Keratinocyte (primary cell): ENCODE results near the gene CENPO. TPM values are rescaled to one million over a fixed set of nuclear protein-coding genes. Genes with fewer than 3 reads are reported as not detected.

Source experiments
- DNase-seq: peaks from one replicate; pipeline ENCODE4 v3.0.0-alpha.2; 2011; ENCODE audit warnings: low read depth, missing footprints, low spot score
- FAIRE-seq: peaks from 2 replicates; lab custom pipeline; 2011; peaks lifted over from hg19 to GRCh38; lab: Jason Lieb, UNC
- H2AFZ ChIP-seq: 2 replicates; pipeline ENCODE4 v1.6.0; 2012; ENCODE audit warnings: low read length, control low read depth, inconsistent platforms; ENCODE audit not compliant: control insufficient read depth
- H3K27ac ChIP-seq: 2 replicates; pipeline ENCODE4 v1.5.1; 2011; ENCODE audit warnings: low read length; ENCODE audit not compliant: control insufficient read depth, insufficient read depth
- H3K27me3 ChIP-seq: 3 replicates; pipeline ENCODE4 v1.6.0; 2011; ENCODE audit warnings: low read length; ENCODE audit not compliant: control insufficient read depth, insufficient read depth; ENCODE audit errors: extremely low read depth
- H3K36me3 ChIP-seq, 2 experiments: 2 replicates in 1 of 2; 3 replicates in 1 of 2; pipeline ENCODE4 v1.5.1; 2011; ENCODE audit warnings: low read length in 2 of 2, mild to moderate bottlenecking in 1 of 2; ENCODE audit not compliant: control insufficient read depth in 2 of 2, insufficient read depth in 2 of 2; ENCODE audit errors: extremely low read depth in 1 of 2
- H3K4me1 ChIP-seq: 3 replicates; pipeline ENCODE4 v1.5.1; 2011; ENCODE audit warnings: low read length; ENCODE audit not compliant: control insufficient read depth, insufficient read depth; ENCODE audit errors: extremely low read depth
- H3K4me2 ChIP-seq: 3 replicates; pipeline ENCODE4 v1.6.0; 2011; ENCODE audit warnings: low read depth, low read length; ENCODE audit not compliant: control insufficient read depth, insufficient read depth; ENCODE audit errors: extremely low read depth
- H3K4me3 ChIP-seq, 3 experiments: fragments of 200-600 bp in 1 of 3; sonication (generic) in 1 of 3; 2 replicates in 2 of 3; 3 replicates in 1 of 3; pipeline ENCODE4 v1.5.1; 2011 to 2016; ENCODE audit warnings: low read length in 3 of 3, mild to moderate bottlenecking in 3 of 3, control low read depth in 2 of 3, inconsistent platforms in 1 of 3, low read depth in 1 of 3, mixed read lengths in 1 of 3, mixed run types in 1 of 3, moderate library complexity in 1 of 3; ENCODE audit not compliant: control insufficient read depth in 2 of 3, insufficient read depth in 2 of 3; ENCODE audit errors: extremely low read depth in 1 of 3
- H3K79me2 ChIP-seq: 2 replicates; pipeline ENCODE4 v1.6.0; 2012; ENCODE audit warnings: low read length; ENCODE audit not compliant: control insufficient read depth, insufficient read depth
- H3K9ac ChIP-seq: 3 replicates; pipeline ENCODE4 v1.6.0; 2011; ENCODE audit warnings: low read length; ENCODE audit not compliant: control insufficient read depth, insufficient read depth; ENCODE audit errors: extremely low read depth
- H3K9me1 ChIP-seq: 3 replicates; pipeline ENCODE4 v1.6.0; 2011; ENCODE audit warnings: low read length; ENCODE audit not compliant: control insufficient read depth, insufficient read depth; ENCODE audit errors: extremely low read depth
- H3K9me3 ChIP-seq: 2 replicates; pipeline ENCODE4 v1.5.1; 2012; ENCODE audit warnings: low read depth, low read length; ENCODE audit not compliant: control insufficient read depth
- H4K20me1 ChIP-seq: 3 replicates; pipeline ENCODE4 v1.6.0; 2011; ENCODE audit warnings: low read length; ENCODE audit not compliant: control insufficient read depth, insufficient read depth; ENCODE audit errors: extremely low read depth
- EZH2 ChIP-seq: IDR thresholded peaks from one replicate; pipeline ENCODE4 v1.6.1; 2012; ENCODE audit warnings: inconsistent platforms, mild to moderate bottlenecking, low read length, moderate library complexity
- dilution Hi-C: fragments of 300-500 bp; cut with MboI; formaldehyde crosslinking; loops from one replicate; pipeline ENCODE4 v1.7.0; 2020; ENCODE audit warnings: low sequenced_read_pairs; ENCODE audit not compliant: extremely low pct_ligation_motif_present
- polyA plus RNA-seq, 5 experiments: library from polyadenylated mRNA; depleted of rRNA in 3 of 5; stranded (reverse) in 3 of 5; stranded (forward) in 1 of 5; unstranded in 1 of 5; fragments of >200 nt; gene quantifications; 1 replicate in 1 of 5; 2 replicates in 3 of 5; 3 replicates in 1 of 5; pipeline versions ENCODE4 v1.2.1 to v1.2.3, GENCODE V29; 2011 to 2012; ENCODE audit warnings: missing spikeins in 2 of 5, low read depth in 1 of 5, low replicate concordance in 1 of 5
- TF ChIP-seq, protein P1 (sequence below), 3 experiments: IDR thresholded peaks in 1 of 3; conservative IDR thresholded peaks in 1 of 3; optimal IDR thresholded peaks in 1 of 3; 2 replicates in 2 of 3; 3 replicates in 1 of 3; pipeline versions ENCODE3 to v1.5.1; 2011; ENCODE audit warnings: low read length in 3 of 3, mild to moderate bottlenecking in 3 of 3, moderate library complexity in 2 of 3, control low read depth in 1 of 3, inconsistent platforms in 1 of 3; ENCODE audit not compliant: insufficient read depth in 2 of 3; ENCODE audit errors: extremely low read depth in 1 of 3

The CENPO gene
- polyA plus RNA-seq, 1 donor (not counting 4 experiments of a cell fraction or from before 2014, with no cell fraction given), result 12.1 TPM

DNA sequence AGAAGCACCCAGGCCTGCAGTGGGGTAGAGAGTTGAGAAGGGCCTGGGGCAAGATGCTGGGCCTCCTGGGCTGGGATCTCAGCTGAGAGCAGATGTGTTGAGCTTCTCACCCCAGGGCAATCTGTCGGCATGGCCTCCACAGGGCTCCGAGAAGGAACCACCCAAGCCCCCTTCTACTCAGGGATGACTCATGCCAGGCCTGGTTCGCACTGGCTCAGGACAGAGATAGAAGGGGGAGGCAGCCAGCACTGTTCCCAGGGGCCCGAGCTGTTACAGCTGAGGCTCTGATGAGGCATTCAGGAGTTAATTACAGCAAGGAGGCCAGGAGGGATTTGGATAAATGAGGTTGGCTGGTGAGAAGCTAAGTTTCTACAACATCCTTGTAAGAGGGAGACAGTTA is 62.5 kb downstream of the CENPO start:
- Histone ChIP-seq H3K9me1 (no peaks in the 10 kb centered on the region), H3K9me3 (no peaks in the 10 kb centered on the region), H3K27ac (no peak overlapping the region), H2AFZ (no peak overlapping the region), H3K36me3 (peaks cover 0 to 6% of the 10 kb centered on the region in 2 experiments), H3K9ac (no peak overlapping the region), H3K4me3 (no peak overlapping the region), H3K27me3 (no peaks in the 10 kb centered on the region), H3K4me2 (no peak overlapping the region), H3K4me1 (no peaks in the 10 kb centered on the region), H4K20me1 (no peaks in the 10 kb centered on the region), H3K79me2 (no peaks in the 10 kb centered on the region)
- DNase-seq (no peak), FAIRE-seq (no peak)
- dilution Hi-C loops, result no loop called here
- TF ChIP-seq EZH2, result no peak
- TF ChIP-seq, protein P1, sequence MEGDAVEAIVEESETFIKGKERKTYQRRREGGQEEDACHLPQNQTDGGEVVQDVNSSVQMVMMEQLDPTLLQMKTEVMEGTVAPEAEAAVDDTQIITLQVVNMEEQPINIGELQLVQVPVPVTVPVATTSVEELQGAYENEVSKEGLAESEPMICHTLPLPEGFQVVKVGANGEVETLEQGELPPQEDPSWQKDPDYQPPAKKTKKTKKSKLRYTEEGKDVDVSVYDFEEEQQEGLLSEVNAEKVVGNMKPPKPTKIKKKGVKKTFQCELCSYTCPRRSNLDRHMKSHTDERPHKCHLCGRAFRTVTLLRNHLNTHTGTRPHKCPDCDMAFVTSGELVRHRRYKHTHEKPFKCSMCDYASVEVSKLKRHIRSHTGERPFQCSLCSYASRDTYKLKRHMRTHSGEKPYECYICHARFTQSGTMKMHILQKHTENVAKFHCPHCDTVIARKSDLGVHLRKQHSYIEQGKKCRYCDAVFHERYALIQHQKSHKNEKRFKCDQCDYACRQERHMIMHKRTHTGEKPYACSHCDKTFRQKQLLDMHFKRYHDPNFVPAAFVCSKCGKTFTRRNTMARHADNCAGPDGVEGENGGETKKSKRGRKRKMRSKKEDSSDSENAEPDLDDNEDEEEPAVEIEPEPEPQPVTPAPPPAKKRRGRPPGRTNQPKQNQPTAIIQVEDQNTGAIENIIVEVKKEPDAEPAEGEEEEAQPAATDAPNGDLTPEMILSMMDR (optimal IDR thresholded peaks at IDR 0.05 in 1 of 3, IDR thresholded peaks at IDR 0.05 in 1 of 3, conservative IDR thresholded peaks at IDR 0.05 in 1 of 3; ENCODE audit: extremely low read depth in 1 of 3, insufficient read depth in 2 of 3, low read length in 3 of 3), result no peak

DNA sequence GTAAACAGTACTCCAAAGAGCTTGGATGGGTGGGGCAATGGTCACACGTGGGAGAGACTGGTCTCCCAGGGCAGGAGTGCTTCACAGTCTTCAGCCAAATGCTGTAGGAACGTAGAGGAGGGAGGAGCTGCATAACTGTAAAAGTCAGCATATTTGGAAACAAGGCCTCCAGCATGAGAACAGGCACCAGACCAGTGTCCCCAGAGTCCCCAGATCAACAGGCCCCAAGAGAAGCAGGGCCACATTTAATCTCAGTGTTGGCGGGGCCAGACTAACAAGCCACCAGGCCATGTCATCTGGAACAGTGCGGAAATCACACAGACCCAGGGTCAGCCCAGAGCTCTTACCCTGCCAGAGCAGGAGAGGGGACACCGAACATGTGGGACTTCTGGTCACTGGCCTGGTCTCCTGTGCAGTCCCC is 63.6 kb downstream of the CENPO start:
- Histone ChIP-seq H3K9me1 (no peaks in the 10 kb centered on the region), H3K36me3 (peaks cover 0 to 6% of the 10 kb centered on the region in 2 experiments), H3K9ac (no peak overlapping the region), H3K79me2 (no peaks in the 10 kb centered on the region), H2AFZ (no peak overlapping the region), H3K27me3 (no peaks in the 10 kb centered on the region), H3K4me2 (no peak overlapping the region), H3K4me1 (no peaks in the 10 kb centered on the region), H3K9me3 (no peaks in the 10 kb centered on the region), H4K20me1 (no peaks in the 10 kb centered on the region), H3K4me3 (no peak overlapping the region), H3K27ac (no peak overlapping the region)
- DNase-seq (no peak), FAIRE-seq (no peak)
- no peak for TF ChIP-seq EZH2
- TF ChIP-seq, protein P1 (optimal IDR thresholded peaks at IDR 0.05 in 1 of 3, IDR thresholded peaks at IDR 0.05 in 1 of 3, conservative IDR thresholded peaks at IDR 0.05 in 1 of 3; ENCODE audit: extremely low read depth in 1 of 3, insufficient read depth in 2 of 3, low read length in 3 of 3), result no peak
- dilution Hi-C loops, result no loop called here
